HG03378 (cell line): ENCODE measurements around the gene DPYD.

Experiments
- ATAC-seq: cut with Tn5 transposase; IDR thresholded peaks from one replicate; pipeline ENCODE4 v1.9.1; 2021; ENCODE audit warnings: mild to moderate bottlenecking, moderate library complexity; ENCODE audit not compliant: unreplicated experiment

Gene DPYD

DNA sequence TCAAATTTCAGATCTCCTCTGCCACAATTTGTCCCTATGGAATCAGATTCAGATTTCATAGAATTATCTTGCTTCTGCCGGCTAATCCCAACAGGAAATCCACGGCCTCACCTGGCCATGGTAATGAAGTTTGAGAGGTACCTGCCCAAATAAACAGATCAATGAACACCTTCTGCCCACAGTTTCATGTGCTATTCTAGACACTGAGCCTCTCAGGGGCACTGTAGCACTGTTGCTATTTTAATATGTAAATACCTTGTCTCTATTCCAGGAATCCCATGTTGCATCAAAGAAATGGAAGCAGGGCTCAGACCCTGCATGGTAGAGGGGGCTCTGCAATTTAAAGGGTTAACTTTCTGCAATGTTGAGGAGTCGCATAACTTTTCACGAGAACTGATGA is 606.1 kb downstream of the DPYD start:
- ATAC-seq = no peak

DNA sequence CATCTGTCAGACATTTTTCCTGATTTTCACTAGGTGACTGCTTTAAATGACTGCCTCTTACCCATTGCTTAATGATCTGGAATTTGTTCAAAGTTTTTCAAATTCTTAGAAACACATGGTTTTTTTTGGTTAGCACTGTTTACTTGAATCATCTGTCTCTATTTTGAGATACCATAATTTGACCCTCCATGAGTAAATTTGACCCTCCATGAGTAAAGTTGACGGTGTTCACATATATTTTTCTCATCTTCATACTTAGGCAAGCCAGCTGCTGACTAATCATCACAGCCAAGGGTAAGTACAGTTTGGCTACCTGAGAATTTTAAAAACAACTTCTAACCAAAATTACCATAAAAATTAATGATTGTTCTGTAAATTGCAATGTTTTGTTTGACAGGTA is 612.7 kb downstream of the DPYD start:
- ATAC-seq = no peak

- no peak for ATAC-seq
These were observed 613.3 kb downstream of the DPYD start for GRCh38 chr1:97307568-97307967.

DNA sequence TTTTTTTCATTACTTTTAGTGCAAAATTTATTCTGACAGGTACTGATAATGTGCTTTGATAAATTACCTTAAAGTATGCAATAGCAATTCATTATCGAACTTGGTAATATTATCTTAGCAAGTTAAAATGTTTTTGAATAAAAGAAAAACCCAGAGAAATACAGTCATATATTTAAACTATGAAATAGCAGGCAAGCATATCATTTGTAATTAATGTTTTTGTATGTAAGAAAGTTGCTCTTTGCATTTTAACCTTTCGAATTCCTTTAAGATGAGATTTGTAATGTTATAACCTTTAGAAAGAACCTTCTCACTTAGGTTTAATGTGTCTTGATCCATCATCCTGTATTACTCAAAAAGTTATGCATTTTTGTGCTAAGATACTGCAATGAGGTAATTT is 613.7 kb downstream of the DPYD start:
- no peak for ATAC-seq

DNA sequence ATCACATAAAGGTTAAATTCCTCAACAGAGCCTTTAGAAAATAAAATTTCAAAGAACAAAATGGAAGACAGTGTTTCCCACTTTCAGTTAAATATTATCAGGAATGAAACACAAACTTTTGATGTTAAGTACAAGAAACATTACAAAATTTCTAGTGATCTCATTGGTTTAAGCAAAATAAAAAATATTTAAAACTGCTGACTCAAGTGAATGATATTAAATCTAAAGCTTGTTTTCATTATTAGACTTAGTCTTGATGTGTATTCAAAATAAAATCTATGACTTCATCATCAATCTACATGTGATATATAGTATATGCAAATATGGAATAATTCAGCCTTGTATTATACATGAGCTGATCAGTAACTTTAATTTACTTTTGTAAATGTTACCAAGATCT is 614.3 kb downstream of the DPYD start:
- ATAC-seq = no peak

DNA sequence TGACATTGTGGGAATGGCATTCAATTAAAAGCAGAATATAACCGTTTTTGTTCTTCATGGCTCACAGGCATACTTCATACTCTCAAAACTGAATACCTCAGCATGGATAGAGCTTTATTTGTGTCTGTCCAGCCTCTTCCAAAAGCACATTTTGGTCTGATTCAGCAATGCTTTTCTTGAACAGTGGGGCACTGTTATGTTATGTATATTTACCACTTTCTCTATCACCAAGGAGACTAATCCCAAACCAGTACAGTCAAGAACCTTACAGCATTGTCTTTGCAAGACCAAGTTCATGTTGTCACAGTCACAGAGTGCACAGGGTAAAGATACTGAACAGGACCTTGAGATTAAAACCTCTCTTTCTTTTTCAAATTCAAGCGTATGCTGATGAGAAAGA is 616.5 kb downstream of the DPYD start:
- no peak for ATAC-seq

GRCh38 chr1:97298966-97299365 is 621.9 kb downstream of the DPYD start:
- no peak for ATAC-seq

GRCh38 chr1:97297611-97298010 is 623.2 kb downstream of the DPYD start:
- ATAC-seq = no peak

- ATAC-seq = no peak
These were observed 638.9 kb downstream of the DPYD start for GRCh38 chr1:97281962-97282361.

GRCh38 chr1:97277891-97278654 is 642.8 kb downstream of the DPYD start:
- no peak for ATAC-seq

DNA sequence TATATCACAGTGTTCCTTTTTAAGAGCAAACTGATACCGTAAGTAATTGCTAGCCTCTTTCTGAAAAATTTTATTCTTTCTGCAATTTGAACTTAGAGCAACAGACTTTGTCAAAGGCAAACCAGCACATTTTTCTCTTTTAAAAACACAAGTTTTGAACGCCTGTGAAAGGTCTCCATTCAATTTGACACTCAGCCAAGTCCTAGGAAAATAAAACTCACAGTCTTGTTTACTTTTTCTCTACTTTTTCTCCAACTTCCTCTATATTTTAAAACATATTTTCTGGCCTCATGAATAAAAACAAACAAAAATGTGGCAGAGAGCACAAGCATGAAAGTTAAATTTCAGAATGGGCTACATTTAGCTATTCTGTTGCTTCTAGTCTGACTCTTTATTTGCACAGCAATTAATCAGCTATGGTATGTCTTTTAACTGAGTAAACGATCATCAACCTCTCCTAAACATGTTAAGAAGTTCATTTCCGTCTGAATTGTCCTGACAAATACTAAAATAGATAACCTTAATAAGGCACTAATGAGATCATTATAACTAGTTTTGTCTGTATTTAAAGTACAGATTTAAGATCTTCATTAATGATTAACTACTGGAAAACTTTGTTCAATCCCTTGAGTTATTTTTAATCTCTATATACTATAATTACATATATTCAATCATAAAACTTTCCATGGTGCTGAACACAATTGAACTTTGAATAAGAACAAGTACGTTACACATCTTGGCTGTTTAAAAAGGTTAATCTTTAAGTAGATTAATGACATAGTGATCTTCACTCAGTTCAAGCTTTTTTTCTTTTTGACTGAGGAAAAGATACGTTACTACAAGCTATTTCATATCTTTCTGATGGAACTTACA is 648.7 kb downstream of the DPYD start:
- no peak for ATAC-seq

DNA sequence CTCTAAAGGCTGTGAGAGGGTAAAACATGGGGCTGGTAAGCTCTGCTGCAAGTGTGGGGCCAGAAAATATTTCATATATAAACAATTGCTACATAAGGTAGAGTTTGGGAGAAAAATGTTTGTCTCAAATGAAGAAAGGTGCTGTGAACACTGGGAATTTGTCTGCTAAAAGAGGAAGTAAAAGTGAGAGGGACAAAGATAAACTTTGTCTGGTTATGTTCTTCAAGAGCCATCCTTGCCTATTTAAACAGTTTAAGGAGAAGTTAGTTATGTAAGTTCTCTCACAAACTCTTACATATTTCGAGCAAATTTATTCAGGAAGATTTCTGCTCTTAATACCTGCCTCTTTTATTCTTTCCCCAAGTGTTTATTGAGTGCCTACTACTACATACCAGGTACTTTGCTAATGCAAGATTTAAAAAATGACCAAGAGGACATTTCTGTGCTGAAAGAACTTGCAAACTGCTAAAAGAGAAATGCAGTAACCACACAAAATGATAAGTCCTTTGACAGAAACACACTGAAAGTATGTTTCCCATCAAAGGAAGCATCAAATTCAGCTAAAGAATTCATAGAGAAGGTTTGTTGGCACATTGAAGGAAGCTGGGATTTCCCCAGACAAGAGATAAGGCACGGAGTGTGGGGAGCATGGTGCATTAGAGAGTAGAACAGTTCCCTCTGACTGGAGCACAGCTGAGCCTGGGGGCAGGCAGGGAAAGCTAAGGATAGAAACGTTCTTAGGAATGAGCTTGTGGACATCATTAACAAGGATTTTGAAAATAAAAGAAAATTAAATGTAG is 650.1 kb downstream of the DPYD start:
- ATAC-seq = no peak

DNA sequence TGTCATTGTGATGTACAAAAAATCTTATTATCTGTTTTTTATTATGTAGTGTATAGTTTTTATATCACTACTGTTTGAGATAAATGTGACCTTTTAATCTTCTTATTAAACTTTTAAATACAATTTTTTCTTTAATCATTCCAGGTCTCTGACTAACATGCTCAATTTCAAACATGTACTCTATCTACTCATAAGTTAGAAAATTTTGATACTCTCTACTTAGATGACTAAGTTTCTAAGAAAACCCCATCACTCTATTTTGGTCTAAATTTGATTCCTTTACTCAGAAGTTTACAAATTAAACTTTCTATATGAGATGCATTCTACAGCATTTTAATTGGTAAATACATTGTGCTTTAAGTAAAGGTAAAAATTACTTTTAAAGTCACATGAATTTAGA is 655.2 kb downstream of the DPYD start:
- ATAC-seq = no peak

- no peak for ATAC-seq
These were observed 658.0 kb downstream of the DPYD start for GRCh38 chr1:97262842-97263241.

DNA sequence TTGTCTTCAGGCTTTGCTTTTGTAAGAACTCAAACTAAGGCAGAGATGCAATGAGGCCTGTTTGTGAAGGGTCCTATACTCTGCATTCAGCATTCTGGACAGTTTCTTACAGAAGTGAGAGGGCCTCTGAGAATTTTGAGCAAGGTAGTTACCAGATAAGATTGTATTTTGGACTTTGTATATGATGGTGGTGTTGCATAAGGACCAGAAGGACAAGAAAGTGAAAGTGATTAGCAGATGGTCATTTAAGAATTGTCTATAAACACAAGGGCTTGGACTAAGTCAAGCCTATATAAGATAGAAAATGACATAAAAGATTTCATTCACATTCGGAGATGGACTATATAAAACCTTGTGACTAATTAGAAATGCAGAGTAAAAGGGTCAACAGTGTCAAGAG is 662.2 kb downstream of the DPYD start:
- no peak for ATAC-seq

DNA sequence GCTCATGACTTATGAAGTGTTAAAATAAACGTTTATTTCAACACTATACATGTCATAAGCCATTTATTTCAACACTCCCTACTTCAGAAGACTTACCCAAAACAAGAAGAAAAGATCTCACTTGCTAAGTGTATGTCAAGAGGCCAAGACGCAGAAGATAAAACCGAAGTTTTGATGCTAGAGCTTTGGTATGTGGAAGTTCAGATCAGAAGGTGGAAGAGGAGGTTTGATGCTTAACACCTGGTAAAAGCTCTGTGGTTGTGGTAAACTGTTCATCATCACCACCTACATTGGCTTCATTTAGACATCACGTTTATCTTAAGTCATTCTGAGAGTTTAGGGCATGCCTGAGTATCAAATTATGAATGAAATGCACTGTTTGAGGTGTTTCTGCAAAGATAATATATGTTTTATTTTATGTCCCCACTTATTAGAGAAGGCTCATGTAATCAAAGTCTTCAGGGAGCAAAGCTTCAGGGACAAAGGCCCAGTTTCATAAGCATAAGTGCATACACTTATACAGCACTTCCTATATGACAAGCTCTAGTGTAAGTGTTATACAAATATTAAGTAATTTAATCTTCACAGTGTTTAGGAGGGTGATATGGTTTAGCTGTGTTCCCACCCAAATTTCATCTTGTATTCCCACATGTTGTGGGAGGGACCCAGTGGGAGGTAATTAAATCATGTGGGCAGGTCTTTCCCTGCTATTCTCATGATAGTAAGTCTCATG is 665.9 kb downstream of the DPYD start:
- ATAC-seq = no peak

DNA sequence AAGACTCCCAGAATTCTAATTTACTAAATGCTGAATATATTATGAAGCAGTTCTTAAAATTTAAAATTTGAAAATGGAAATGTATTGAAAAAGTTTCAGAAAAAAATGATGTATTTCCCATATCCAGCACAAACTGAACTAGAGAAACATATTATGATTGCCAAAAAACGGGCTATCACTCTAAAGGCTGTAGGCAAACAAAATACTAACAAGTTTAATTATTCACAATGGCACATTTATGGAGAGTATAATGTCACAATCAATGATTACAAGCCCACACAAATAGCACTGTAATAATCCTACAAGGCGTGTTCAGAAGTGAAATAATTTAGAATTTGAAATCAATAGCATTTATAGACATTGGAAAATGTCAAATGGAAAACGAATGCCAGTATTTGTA is 667.9 kb downstream of the DPYD start:
- no peak for ATAC-seq

DNA sequence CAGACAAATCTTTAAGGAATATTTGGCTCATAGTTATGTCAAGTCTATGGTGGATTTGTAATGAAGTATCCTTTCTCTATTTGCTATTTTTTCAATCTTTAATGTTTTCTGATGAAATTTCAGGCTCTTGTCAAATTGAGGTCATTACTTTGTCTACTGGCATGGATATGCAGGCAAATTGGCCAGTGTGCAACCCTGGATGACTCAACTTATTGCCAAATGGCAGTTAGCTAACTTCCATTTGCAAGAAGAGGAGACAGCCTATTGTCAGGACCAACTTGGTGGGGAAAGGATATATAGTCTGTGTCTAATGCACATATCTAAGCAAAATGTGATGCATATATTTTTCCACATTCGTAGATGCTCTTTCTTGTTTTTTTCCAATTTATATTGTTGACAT is 668.8 kb downstream of the DPYD start:
- ATAC-seq = no peak

DNA sequence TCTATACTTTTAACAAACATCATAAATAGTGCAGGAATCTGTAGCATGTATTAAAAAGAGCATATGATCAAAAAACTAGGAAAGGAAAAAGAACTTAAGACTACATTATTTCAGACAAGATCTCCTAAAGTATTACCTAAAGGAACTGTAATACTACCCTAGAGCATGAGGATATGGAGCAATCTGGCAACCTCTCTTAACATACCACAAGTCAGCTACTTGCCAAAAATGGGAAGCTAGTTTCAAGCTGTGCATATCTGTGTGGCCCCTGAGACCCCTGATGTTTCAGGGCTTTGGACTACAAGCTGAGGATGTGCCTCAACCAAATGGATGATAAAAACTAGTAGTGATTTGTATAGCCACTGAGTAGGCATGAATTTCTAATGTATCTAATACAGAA is 673.6 kb downstream of the DPYD start:
- ATAC-seq = no peak

DNA sequence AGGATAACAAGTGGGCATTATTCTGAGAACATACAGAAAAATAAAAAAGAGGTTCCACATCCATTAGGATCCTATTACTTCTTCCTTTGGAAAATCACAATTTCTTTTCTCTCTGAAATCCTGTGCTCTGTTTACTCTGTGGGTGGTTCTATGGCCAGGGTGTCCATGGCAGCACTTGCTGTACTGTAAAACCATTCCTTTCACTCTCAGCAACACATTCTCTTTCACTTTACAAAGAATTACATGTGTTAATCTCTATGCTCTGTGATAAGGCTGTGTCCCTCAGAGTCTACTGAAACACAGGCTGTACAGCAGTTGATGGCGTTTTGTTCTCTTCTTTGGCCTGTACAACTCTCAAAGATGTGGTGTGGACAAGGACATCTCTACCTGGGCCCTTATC is 675.2 kb downstream of the DPYD start:
- no peak for ATAC-seq

DNA sequence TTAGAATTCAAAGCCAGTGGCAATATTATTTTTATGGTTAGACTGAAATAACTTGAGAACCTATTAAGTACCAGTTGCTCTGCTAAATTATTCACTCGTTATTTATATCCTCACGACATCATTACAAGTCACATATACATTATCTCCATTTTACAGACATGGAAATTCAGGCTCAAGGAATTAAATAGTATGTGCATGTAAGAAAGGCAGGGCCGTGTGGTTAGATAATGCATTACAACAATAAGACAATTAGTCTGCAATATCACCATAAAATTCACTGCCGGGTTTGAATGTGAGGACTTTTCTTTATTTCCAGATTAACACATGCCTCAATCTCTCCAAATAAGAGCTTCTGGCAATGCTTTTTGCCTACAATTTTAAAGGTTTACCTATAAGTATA is 675.8 kb downstream of the DPYD start:
- no peak for ATAC-seq
